Tibial nerve (tissue), 4 donors: Measurements from ENCODE around the gene DLX2. TPM values are rescaled to one million over a fixed set of nuclear protein-coding genes. Genes with fewer than 3 reads are reported as not detected.

Source experiments
- DNase-seq, 2 donors: peaks; one replicate each; pipeline ENCODE4 v3.0.0-alpha.2; 2019; ENCODE audit warnings: low spot score in 2 of 2
- H3K27ac ChIP-seq, 4 donors: fragments of 200-600 bp; sonication (generic) in 3 of 4; one replicate each; pipeline ENCODE4 v1.5.1; 2017 to 2019; ENCODE audit warnings: mild to moderate bottlenecking in 1 of 4
- H3K27me3 ChIP-seq, 2 donors: fragments of 200-600 bp; sonication (generic) in 1 of 2; one replicate each; pipeline versions ENCODE4 v1.5.1 to v1.6.0; 2017 to 2019
- H3K36me3 ChIP-seq, 3 donors: fragments of 200-600 bp; sonication (generic); one replicate each; pipeline ENCODE4 v1.5.1; 2018 to 2019
- H3K4me1 ChIP-seq, 4 donors: fragments of 200-600 bp; sonication (generic) in 3 of 4; one replicate each; pipeline ENCODE4 v1.5.1; 2017 to 2019
- H3K4me3 ChIP-seq, 4 donors: fragments of 200-600 bp; sonication (generic) in 3 of 4; one replicate each; pipeline ENCODE4 v1.5.1; 2017 to 2019; ENCODE audit warnings: mild to moderate bottlenecking in 1 of 4, moderate library complexity in 1 of 4
- H3K9me3 ChIP-seq, 4 donors: fragments of 200-600 bp; sonication (generic) in 3 of 4; one replicate each; pipeline ENCODE4 v1.5.1; 2017 to 2019
- EP300 ChIP-seq, 2 donors: sonication (generic); formaldehyde crosslinking; IDR thresholded peaks; one replicate each; pipeline ENCODE4 v1.6.1; 2017; ENCODE audit warnings: antibody characterized with exemption in 2 of 2, mild to moderate bottlenecking in 1 of 2
- POLR2A ChIP-seq, 2 donors: fragments of 450-650 bp; IDR thresholded peaks; one replicate each; pipeline ENCODE4 v1.6.1; 2017; ENCODE audit warnings: antibody characterized with exemption in 2 of 2, mild to moderate bottlenecking in 2 of 2, moderate library complexity in 2 of 2
- WGBS, 2 donors: methylation state at CpG; one replicate each; pipeline ENCODE4 v1.1.5; 2018; 5-methylcytosine and 5-hydroxymethylcytosine counted together
- total RNA-seq, 4 donors: library from RNA; depleted of rRNA; stranded (reverse); fragments of >200 nt; gene quantifications; one replicate each; pipeline ENCODE4 v1.1.0, GENCODE V29; 2016
- TF ChIP-seq, protein P1 (sequence below), 5 experiments: fragments of 200-600 bp in 3 of 5; fragments of 450-650 bp in 2 of 5; sonication (generic) in 3 of 5; IDR thresholded peaks; one replicate each; pipeline ENCODE4 v1.5.1; 2016 to 2019; ENCODE audit warnings: antibody characterized with exemption in 5 of 5, mild to moderate bottlenecking in 3 of 5, moderate library complexity in 2 of 5

The DLX2 gene
- total RNA-seq, 4 donors from 2014 or later: not detected

DNA sequence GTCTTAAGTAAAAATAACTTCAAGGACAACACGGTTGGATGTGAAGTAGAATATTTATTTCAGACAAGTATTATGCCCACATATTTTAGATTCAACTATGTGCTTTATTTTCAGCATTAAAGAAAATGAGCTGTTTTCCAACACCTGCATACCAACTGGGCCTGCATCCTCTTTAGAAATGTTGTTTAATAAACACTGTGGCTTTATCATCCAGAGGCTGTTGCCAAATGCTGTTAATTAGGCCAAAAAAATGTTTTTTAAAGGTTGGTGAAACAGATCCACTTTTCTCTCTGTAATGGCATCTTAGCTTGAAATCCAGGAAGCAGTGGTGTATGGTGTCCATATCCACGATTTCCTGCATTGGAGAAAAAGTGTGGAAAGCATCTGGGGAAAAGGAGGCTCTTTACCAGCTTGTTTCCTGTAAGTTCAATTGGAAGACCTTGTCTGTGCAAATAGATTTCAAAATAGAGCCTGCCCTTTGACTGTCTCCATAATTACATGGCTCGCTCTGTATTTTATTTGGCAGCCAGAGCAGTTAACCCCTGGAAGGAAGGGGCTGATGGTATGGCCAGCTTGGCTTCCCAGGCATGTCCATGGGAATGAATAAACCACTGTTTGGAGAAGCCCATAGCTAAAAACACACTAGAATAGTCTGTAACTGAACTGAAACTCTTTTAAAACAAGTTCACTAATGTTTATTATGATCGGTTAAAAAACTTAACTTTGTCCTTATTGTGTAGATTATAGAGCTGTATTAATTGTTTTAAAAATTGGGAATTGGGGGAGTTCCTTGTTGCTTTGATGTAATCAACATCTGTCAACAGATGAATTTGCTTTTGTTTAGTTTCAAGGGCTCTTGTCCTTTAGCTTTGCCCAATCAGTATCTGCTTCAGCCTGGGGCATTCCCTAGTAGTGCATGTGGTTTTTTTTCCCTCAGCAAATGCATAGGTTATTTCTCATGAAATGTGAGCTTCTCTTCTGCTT lies 50.4 kb downstream of the DLX2 start:
- no peak overlapping the region for H3K27ac ChIP-seq
- H3K4me1 ChIP-seq: peaks cover 0 to 29% (median 6%) of the 10 kb centered on the region in 4 donors
- DNase-seq: no peak
- no peaks in the 10 kb centered on the region for H3K27me3 ChIP-seq
- TF ChIP-seq, protein P1, sequence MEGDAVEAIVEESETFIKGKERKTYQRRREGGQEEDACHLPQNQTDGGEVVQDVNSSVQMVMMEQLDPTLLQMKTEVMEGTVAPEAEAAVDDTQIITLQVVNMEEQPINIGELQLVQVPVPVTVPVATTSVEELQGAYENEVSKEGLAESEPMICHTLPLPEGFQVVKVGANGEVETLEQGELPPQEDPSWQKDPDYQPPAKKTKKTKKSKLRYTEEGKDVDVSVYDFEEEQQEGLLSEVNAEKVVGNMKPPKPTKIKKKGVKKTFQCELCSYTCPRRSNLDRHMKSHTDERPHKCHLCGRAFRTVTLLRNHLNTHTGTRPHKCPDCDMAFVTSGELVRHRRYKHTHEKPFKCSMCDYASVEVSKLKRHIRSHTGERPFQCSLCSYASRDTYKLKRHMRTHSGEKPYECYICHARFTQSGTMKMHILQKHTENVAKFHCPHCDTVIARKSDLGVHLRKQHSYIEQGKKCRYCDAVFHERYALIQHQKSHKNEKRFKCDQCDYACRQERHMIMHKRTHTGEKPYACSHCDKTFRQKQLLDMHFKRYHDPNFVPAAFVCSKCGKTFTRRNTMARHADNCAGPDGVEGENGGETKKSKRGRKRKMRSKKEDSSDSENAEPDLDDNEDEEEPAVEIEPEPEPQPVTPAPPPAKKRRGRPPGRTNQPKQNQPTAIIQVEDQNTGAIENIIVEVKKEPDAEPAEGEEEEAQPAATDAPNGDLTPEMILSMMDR (IDR thresholded peaks at IDR 0.05): no peak
- TF ChIP-seq POLR2A (IDR thresholded peaks at IDR 0.05) (no peak), EP300 (IDR thresholded peaks at IDR 0.05) (no peak)
- WGBS, 2 donors: 24 to 28% methylated on average over 4 of the region's 4 CpGs
- no peaks in the 10 kb centered on the region for H3K9me3 ChIP-seq
- no peaks in the 10 kb centered on the region for H3K36me3 ChIP-seq
- H3K4me3 ChIP-seq: no peak overlapping the region

DNA sequence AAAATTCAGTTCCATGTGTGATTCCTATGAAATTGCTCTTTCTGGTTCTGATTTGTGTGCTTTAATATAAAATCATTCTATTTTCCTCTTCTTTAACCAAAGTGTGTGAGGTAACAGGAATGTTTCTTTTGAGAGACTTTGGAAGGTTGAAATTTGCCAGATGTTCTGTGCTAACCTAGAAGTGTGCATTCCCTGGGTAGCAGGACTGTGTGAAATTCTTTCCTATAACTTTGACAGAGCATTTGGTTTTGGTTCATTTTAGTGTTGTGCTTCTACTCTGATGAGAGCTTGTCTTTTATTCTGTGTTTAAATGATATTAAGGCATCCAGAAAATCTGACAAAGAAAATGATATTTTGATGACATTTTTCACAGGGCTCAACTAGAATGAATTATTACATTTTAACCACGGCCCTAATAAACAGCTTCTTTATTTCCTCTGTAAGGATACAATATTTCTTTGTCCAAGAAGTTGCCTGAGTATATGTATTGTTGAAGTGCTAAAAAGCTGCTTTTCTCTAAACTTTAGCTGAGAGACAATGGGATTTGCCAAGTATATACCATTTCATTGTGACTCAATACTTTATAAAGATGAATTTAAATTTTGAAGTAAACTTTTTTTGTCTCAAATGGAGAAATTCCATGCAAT lies 52.1 kb downstream of the DLX2 start:
- no peak overlapping the region for H3K4me3 ChIP-seq
- WGBS, 2 donors: 42 to 48% methylated on average over 1 of the region's 1 CpG
- TF ChIP-seq EP300 (IDR thresholded peaks at IDR 0.05) (no peak), POLR2A (IDR thresholded peaks at IDR 0.05) (no peak)
- TF ChIP-seq, protein P1 (IDR thresholded peaks at IDR 0.05): no peak

DNA sequence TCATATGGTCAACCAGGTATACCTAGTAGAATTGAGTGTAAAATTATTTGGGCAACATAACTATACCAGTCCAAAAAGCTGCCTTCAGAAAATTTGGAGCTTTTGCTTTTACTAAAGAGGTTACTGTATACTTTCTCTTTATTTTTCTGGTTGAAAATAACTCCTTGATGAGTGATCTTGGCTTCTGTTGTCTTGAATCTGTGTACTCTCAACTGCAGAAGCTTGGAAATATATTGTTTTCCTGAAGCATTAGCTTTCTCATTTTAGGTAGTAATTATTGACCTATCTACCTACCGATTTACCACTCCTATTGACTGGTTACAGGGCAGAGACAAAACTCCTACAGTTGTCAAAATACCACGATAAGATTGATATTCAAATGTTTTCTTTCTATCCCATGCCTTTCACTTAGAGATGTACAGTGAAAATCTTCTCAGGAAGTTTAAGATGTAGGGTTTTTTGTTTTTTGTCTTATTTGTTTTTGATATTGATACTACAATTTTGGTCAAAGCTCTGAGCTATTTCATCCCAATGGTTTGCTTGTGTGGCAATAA lies 53.1 kb downstream of the DLX2 start:
- TF ChIP-seq POLR2A (IDR thresholded peaks at IDR 0.05) (no peak), EP300 (IDR thresholded peaks at IDR 0.05) (no peak)
- TF ChIP-seq, protein P1 (IDR thresholded peaks at IDR 0.05): no peak
- no peaks in the 10 kb centered on the region for H3K36me3 ChIP-seq
- no peaks in the 10 kb centered on the region for H3K9me3 ChIP-seq
- H3K4me3 ChIP-seq: no peak overlapping the region
- WGBS, 2 donors: 89 to 94% methylated on average over 2 of the region's 2 CpGs
- no peak overlapping the region for H3K27ac ChIP-seq
- no peaks in the 10 kb centered on the region for H3K27me3 ChIP-seq
- DNase-seq: no peak
- peaks cover 0 to 29% (median 6%) of the 10 kb centered on the region in 4 donors for H3K4me1 ChIP-seq

More for the DNA sequence above, 52.1 kb downstream of the DLX2 start:
- Histone ChIP-seq H3K36me3 (no peaks in the 10 kb centered on the region), H3K4me1 (peaks cover 0 to 29% (median 6%) of the 10 kb centered on the region in 4 donors), H3K9me3 (no peaks in the 10 kb centered on the region), H3K27me3 (no peaks in the 10 kb centered on the region), H3K27ac (peak overlapping the region in 2 of 4 donors; percentile 4 to 21)
- no peak for DNase-seq

Other genes with a start within 250 kb of the DLX2 start
- 10 to 100 TPM; 15.9 to 20.5 (median 18.6) TPM for gene SLC25A12, start 208.7 kb downstream of the DLX2 start, total RNA-seq
- gene HAT1, start 180.4 kb downstream of the DLX2 start, total RNA-seq: 10 to 100 TPM; 18.8 to 32.7 (median 25.3) TPM
- gene METAP1D, start 102.9 kb downstream of the DLX2 start, total RNA-seq: 10 to 100 TPM in 3 of 4 donors, 1 to 10 TPM in 1; 9.4 to 28.4 (median 14.7) TPM
- under 1 TPM in 1 of 4 donors, not detected in 3; 0.44 TPM for gene DLX1, start 17.4 kb downstream of the DLX2 start, total RNA-seq